CD4-positive, alpha-beta T cell treated with Interleukin-6 for 4 hours (primary cell): ENCODE measurements around the gene CTAGE8.
"Not testable (repeated sequence)": the region's sequence is repeated elsewhere in the genome, so short reads cannot be mapped to it uniquely, and the experiment has no call there.

Experiments used
- DNase-seq: peaks from one replicate; pipeline ENCODE4 v3.0.0-alpha.2; 2020; ENCODE audit warnings: mixed read lengths

Gene CTAGE8

GRCh38 chr7:144252307-144252706, 16.8 kb downstream of the CTAGE8 start:
- not testable (repeated sequence) for DNase-seq

DNA sequence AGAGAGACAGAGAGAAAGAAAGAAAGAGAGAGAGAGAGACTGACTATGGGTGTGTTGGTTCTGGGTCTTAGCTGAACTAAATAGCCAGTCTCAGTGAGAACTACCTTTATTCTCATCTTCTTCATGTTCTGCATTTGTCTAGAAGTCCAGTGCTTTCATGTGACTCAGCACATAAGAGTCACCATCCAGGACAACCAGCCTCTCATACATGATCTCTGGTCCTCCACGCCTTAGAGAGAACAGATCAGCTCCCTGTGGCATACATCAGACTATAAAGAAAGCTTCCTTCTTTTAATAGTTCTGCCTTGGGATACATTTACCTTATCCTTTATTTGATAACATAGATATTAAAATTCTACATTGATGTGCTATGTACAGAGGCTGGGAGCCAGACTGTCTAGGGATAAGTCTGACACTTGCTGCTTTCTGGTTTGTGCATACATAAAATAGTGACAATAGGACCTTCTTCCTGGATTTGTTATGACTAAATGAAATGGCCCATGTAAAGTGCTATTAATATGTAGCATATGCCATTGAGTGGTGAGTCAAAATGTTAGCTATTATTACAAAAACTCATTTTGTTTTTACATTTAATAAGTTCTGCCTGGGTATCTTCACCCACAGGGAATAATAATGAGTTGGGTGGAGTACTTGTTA, 21.3 kb downstream of the CTAGE8 start:
- DNase-seq, result not testable (repeated sequence)

- not testable (repeated sequence) for DNase-seq
Observed at GRCh38 chr7:144246967-144247366, 22.1 kb downstream of the CTAGE8 start.

DNA sequence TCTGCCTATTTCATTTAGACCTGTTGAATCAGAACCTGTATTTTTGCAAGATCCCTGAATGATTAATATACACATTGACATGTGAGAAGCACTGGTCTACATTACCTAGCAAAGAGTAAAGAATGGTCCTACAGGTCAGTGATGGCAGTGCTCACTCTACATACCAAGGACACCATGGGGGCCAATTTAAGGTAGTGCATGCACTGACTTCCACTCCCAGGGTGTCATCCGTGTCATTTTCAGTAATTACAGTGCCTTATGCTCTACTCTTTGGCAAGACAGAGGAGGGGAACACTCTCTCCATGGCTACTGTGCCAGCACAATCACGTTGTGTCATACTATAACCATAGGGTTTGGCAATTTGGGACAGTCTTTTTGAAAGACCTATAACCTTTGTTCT, 23.7 kb downstream of the CTAGE8 start:
- not testable (repeated sequence) for DNase-seq

DNA sequence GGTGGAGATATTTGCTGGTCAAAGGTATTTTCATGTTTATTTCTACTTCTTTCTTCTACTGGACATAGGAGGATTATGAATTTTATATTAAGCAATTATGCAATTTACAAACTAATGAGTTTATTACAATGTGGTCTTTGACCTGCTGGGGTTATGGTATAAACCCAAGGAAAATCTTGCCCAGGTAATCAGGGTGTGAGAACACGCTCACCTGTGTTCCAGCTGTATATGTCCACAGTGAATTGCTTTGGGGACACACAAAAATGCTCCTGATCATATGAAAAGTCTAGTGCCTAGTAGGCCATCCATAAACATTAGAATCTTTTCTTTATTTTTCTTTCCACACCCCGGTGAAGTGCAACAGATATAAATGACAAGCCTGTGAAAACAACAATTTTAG, 29.7 kb downstream of the CTAGE8 start, which contains the start of gene OR2A42:
TSS of gene OR2A42 (minus strand) at position 241 of the 400 bp plus-strand sequence. CDS start 6,762 bp downstream, outside the sequence.
- not testable (repeated sequence) for DNase-seq

- not testable (repeated sequence) for DNase-seq
Observed at GRCh38 chr7:144238530-144239082, 30.5 kb downstream of the CTAGE8 start.

DNA sequence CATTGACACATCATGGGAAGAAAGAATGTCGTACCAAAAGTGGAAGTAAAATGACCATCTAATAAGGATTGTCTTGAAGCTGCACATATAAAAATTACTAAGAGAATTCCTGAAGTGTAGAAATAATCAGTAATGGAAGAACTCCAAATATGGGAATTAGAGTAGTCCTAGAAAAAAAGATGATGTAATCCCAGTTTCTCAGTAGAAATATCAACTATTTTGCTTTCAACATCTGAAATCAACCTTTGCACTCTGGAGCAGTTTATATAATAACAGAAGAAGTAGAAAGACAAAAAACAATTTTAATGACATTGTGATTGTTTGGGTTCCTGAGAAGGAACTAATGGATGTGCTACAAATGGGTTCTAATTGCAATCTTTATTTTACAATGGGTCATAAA, 36.0 kb downstream of the CTAGE8 start:
- not testable (repeated sequence) for DNase-seq

- not testable (repeated sequence) for DNase-seq
Observed at GRCh38 chr7:144231027-144231426, 38.1 kb downstream of the CTAGE8 start.

GRCh38 chr7:144228810-144229209, 40.3 kb downstream of the CTAGE8 start:
- DNase-seq, result not testable (repeated sequence)

DNA sequence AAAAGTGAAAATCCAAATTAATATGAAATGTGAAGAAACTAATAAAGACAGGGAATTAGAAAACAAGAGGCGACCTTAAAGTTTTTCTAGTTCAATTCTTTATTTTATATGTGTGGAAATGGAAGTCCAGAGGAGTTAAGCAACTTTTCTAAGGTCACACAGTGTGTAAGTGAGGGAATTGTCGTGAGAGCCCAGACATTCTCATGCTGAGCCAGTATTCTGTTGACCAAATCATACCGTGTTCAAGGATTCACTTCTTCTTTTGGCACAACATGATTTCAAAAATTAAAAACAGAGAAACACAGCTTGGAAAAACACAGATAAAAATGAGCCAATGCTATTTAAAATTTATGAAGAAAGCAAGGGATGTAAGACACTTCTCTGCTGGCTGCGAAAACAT, 42.2 kb downstream of the CTAGE8 start:
- DNase-seq, result not testable (repeated sequence)

- not testable (repeated sequence) for DNase-seq
Observed at GRCh38 chr7:144223675-144224074, 45.4 kb downstream of the CTAGE8 start.

GRCh38 chr7:144220531-144220930, 48.6 kb downstream of the CTAGE8 start:
- not testable (repeated sequence) for DNase-seq

DNA sequence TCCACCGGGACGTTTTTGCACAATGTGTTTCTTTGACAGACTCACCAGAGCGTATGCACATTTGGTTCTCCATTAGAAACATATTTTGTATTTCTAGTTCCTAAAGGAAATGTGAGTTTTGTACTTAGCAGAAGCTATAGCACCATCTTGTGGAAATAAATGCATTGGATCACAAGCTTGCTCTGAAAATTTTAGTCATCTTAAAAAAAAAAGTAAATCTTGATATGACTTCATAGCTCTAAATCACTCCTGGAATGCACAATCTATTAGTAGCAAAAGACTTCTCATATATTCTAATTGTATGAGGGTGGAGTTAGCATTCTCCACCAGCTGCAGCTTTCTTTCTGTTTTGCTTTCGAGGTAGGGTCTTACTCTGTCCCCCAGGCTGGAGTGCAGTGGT, 49.9 kb downstream of the CTAGE8 start:
- not testable (repeated sequence) for DNase-seq

DNA sequence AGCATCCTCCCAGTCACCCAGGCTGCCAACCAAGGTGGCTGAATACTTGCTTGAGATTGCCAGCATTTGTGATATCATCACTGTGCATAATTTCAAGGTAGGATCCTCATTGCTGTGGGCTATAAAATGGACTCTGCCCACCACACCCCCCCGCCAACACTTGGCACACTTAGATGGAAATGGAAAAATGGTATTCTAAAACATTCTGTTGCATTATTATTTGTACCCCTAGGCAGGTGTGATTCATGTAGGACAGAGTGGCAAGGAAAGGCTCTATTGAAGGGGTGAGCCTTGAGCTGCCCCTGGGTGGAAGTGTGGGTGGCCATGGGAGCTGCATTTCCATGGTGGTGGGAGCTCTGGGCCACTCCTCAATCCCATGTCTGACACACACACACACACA, 50.5 kb downstream of the CTAGE8 start:
- DNase-seq, result not testable (repeated sequence)

- DNase-seq, result not testable (repeated sequence)
Observed at GRCh38 chr7:144217200-144217599, 51.9 kb downstream of the CTAGE8 start.
